HCEC 1CT (cell line): Measurements from ENCODE around the gene FYN.

Experiments used
- DNase-seq: peaks from one replicate; pipeline ENCODE4 v3.0.0-alpha.2; 2017

Gene FYN

GRCh38 chr6:111784433-111784832 lies 88.8 kb downstream of the FYN start:
- no peak for DNase-seq

- DNase-seq, result no peak
These were observed 90.3 kb downstream of the FYN start for GRCh38 chr6:111782887-111783466.

GRCh38 chr6:111782192-111782809 lies 91.0 kb downstream of the FYN start:
- DNase-seq, result no peak

- no peak for DNase-seq
These were observed 92.1 kb downstream of the FYN start for GRCh38 chr6:111781041-111781708.

GRCh38 chr6:111780393-111780792 lies 92.9 kb downstream of the FYN start:
- no peak for DNase-seq

GRCh38 chr6:111779660-111780059 lies 93.6 kb downstream of the FYN start:
- no peak for DNase-seq

- DNase-seq, result no peak
These were observed 94.2 kb downstream of the FYN start for GRCh38 chr6:111779031-111779430.

- no peak for DNase-seq
These were observed 95.9 kb downstream of the FYN start for GRCh38 chr6:111777357-111777756.

GRCh38 chr6:111776236-111777221 lies 96.7 kb downstream of the FYN start:
- DNase-seq, result no peak

- no peak for DNase-seq
These were observed 97.9 kb downstream of the FYN start for GRCh38 chr6:111775145-111775922.

GRCh38 chr6:111774346-111774703 lies 98.9 kb downstream of the FYN start:
- no peak for DNase-seq

- DNase-seq, result no peak
These were observed 99.5 kb downstream of the FYN start for GRCh38 chr6:111773501-111774345.

GRCh38 chr6:111772381-111772780 lies 100.9 kb downstream of the FYN start:
- no peak for DNase-seq

- DNase-seq, result no peak
These were observed 101.6 kb downstream of the FYN start for GRCh38 chr6:111771629-111772028.

GRCh38 chr6:111771094-111771432 lies 102.2 kb downstream of the FYN start:
- no peak for DNase-seq

- no peak for DNase-seq
These were observed 102.8 kb downstream of the FYN start for GRCh38 chr6:111770263-111771093.

- DNase-seq, result no peak
These were observed 103.7 kb downstream of the FYN start for GRCh38 chr6:111769365-111770152.

- DNase-seq, result no peak
These were observed 104.9 kb downstream of the FYN start for GRCh38 chr6:111768431-111768770.

GRCh38 chr6:111767752-111768430 lies 105.4 kb downstream of the FYN start:
- DNase-seq, result no peak
